H9 (cell line): ENCODE results near the gene GREB1L. TPM values are rescaled to one million over a fixed set of nuclear protein-coding genes. Genes with fewer than 3 reads are reported as not detected.

Experiments
- DNase-seq: peaks from one replicate; pipeline ENCODE4 v3.0.0-alpha.2; 2017
- H2AFZ ChIP-seq: one replicate; pipeline ENCODE4 v1.6.1; 2013; ENCODE audit warnings: mild to moderate bottlenecking, low read length, control low read depth, moderate library complexity
- H2AK5ac ChIP-seq: 2 replicates; pipeline ENCODE4 v1.6.1; 2013; ENCODE audit warnings: low read length, control low read depth, mixed read lengths; ENCODE audit not compliant: insufficient read length
- H2BK120ac ChIP-seq: one replicate; pipeline ENCODE4 v1.6.1; 2013; ENCODE audit warnings: low read depth, mild to moderate bottlenecking, low read length, control low read depth, inconsistent platforms; ENCODE audit not compliant: poor library complexity, severe bottlenecking
- H2BK12ac ChIP-seq: 2 replicates; pipeline ENCODE4 v1.6.1; 2013; ENCODE audit warnings: low read length, control low read depth, mixed read lengths, low read depth; ENCODE audit not compliant: insufficient read length
- H2BK15ac ChIP-seq: 2 replicates; pipeline ENCODE4 v1.6.1; 2013; ENCODE audit warnings: low read depth, low read length, control low read depth
- H2BK20ac ChIP-seq: one replicate; pipeline ENCODE4 v1.6.1; 2013; ENCODE audit warnings: low read depth, mild to moderate bottlenecking, low read length, control low read depth, inconsistent platforms; ENCODE audit not compliant: poor library complexity, severe bottlenecking
- H2BK5ac ChIP-seq: 2 replicates; pipeline ENCODE4 v1.6.1; 2013; ENCODE audit warnings: low read length, control low read depth, mixed read lengths; ENCODE audit not compliant: insufficient read length
- H3K14ac ChIP-seq: 2 replicates; pipeline ENCODE4 v1.6.1; 2013; ENCODE audit warnings: low read length, control low read depth; ENCODE audit not compliant: insufficient read depth
- H3K18ac ChIP-seq: 2 replicates; pipeline ENCODE4 v1.6.1; 2013; ENCODE audit warnings: low read depth, mild to moderate bottlenecking, mixed read lengths, low read length, control low read depth; ENCODE audit not compliant: insufficient read length
- H3K23ac ChIP-seq: 2 replicates; pipeline ENCODE4 v1.6.1; 2013; ENCODE audit warnings: low read length, control low read depth, mixed read lengths, low read depth; ENCODE audit not compliant: insufficient read length
- H3K23me2 ChIP-seq: 2 replicates; pipeline ENCODE4 v1.6.1; 2013; ENCODE audit warnings: low read depth, mild to moderate bottlenecking, mixed read lengths, low read length, control low read depth; ENCODE audit not compliant: insufficient read length, poor library complexity, severe bottlenecking
- H3K27ac ChIP-seq: 2 replicates; pipeline ENCODE4 v1.5.1; 2013; ENCODE audit warnings: low read length, control low read depth, mixed read lengths, low read depth; ENCODE audit not compliant: insufficient read length
- H3K27me3 ChIP-seq: 2 replicates; pipeline ENCODE4 v1.6.1; 2013; ENCODE audit warnings: low read length, control low read depth, inconsistent platforms; ENCODE audit not compliant: insufficient read depth
- H3K4ac ChIP-seq: 2 replicates; pipeline ENCODE4 v1.6.1; 2013; ENCODE audit warnings: low read depth, mild to moderate bottlenecking, control low read depth, inconsistent platforms, low read length, moderate library complexity
- H3K4me1 ChIP-seq: 2 replicates; pipeline ENCODE4 v1.6.1; 2013; ENCODE audit warnings: low read length, control low read depth, inconsistent platforms; ENCODE audit not compliant: insufficient read depth
- H3K4me2 ChIP-seq: 2 replicates; pipeline ENCODE4 v1.6.1; 2013; ENCODE audit warnings: low read length, control low read depth, mixed read lengths; ENCODE audit not compliant: insufficient read length, insufficient read depth
- H3K56ac ChIP-seq: 2 replicates; pipeline ENCODE4 v1.6.1; 2013; ENCODE audit warnings: low read depth, mild to moderate bottlenecking, mixed read lengths, low read length, control low read depth; ENCODE audit not compliant: insufficient read length
- H3K79me1 ChIP-seq: 2 replicates; pipeline ENCODE4 v1.6.1; 2013; ENCODE audit warnings: low read depth, mild to moderate bottlenecking, moderate library complexity, low read length, control low read depth, inconsistent platforms; ENCODE audit not compliant: insufficient read depth, poor library complexity, severe bottlenecking
- H3K79me2 ChIP-seq: 2 replicates; pipeline ENCODE4 v1.6.1; 2013; ENCODE audit warnings: low read length, control low read depth, inconsistent platforms; ENCODE audit not compliant: insufficient read depth
- H3K9ac ChIP-seq: 2 replicates; pipeline ENCODE4 v1.6.1; 2013; ENCODE audit warnings: low read length, control low read depth, mixed read lengths; ENCODE audit not compliant: insufficient read length; ENCODE audit errors: extremely low read depth
- H3K9me3 ChIP-seq: one replicate; pipeline ENCODE4 v1.6.1; 2013; ENCODE audit warnings: low read depth, low read length, inconsistent platforms; ENCODE audit not compliant: control insufficient read depth
- H3T11ph ChIP-seq: one replicate; pipeline ENCODE4 v1.6.1; 2013; ENCODE audit warnings: mild to moderate bottlenecking, low read length, control low read depth, inconsistent platforms
- H4K20me1 ChIP-seq: one replicate; pipeline ENCODE4 v1.6.1; 2013; ENCODE audit not compliant: control insufficient read depth, insufficient read length, insufficient read depth
- H4K5ac ChIP-seq: 2 replicates; pipeline ENCODE4 v1.6.1; 2013; ENCODE audit warnings: low read depth, mild to moderate bottlenecking, mixed read lengths, low read length, control low read depth; ENCODE audit not compliant: insufficient read length
- H4K8ac ChIP-seq: replicated peaks from 2 replicates; pipeline ENCODE4 v1.6.1; 2013; ENCODE audit warnings: low read length, control low read depth, mixed read lengths, low read depth; ENCODE audit not compliant: insufficient read length
- H4K91ac ChIP-seq: 2 replicates; pipeline ENCODE4 v1.6.1; 2013; ENCODE audit warnings: low read depth, mild to moderate bottlenecking, moderate library complexity, mixed read lengths, low read length, control low read depth; ENCODE audit not compliant: insufficient read length
- H3K27ac Mint-ChIP-seq, 3 experiments: 2 replicates in 2 of 3; 3 replicates in 1 of 3; pipeline ENCODE4 v1.8.0; 2020 to 2021; ENCODE audit warnings: mixed read lengths in 3 of 3, mild to moderate bottlenecking in 1 of 3, moderate library complexity in 1 of 3
- H3K27me3 Mint-ChIP-seq: 2 replicates; pipeline ENCODE4 v1.8.0; 2021; ENCODE audit warnings: low read depth, mild to moderate bottlenecking, moderate library complexity, mixed read lengths
- H3K36me3 Mint-ChIP-seq, 3 experiments: 2 replicates in 2 of 3; 3 replicates in 1 of 3; pipeline ENCODE4 v1.8.0; 2020 to 2021; ENCODE audit warnings: low read depth in 3 of 3, mixed read lengths in 3 of 3; ENCODE audit not compliant: insufficient read depth in 1 of 3
- H3K4me1 Mint-ChIP-seq, 2 experiments: 2 replicates each; pipeline ENCODE4 v1.8.0; 2020; ENCODE audit warnings: mixed read lengths in 2 of 2
- H3K4me3 Mint-ChIP-seq, 2 experiments: 2 replicates in 1 of 2; 3 replicates in 1 of 2; pipeline ENCODE4 v1.8.0; 2020 to 2021; ENCODE audit warnings: mild to moderate bottlenecking in 2 of 2, mixed read lengths in 2 of 2, moderate library complexity in 1 of 2
- H3K9me3 Mint-ChIP-seq, 2 experiments: 2 replicates in 1 of 2; 3 replicates in 1 of 2; pipeline ENCODE4 v1.8.0; 2020; ENCODE audit warnings: mild to moderate bottlenecking in 2 of 2, mixed read lengths in 2 of 2, moderate library complexity in 1 of 2
- WGBS: extraction: QIAGEN DNeasy Blood & Tissue Kit; methylation state at CpG from one replicate; pipeline ENCODE4 v1.1.7; 2013; ENCODE audit warnings: missing lambda C conversion rate, low lambda C conversion rate, mixed read lengths; ENCODE audit not compliant: insufficient read length; ENCODE audit errors: extremely low coverage; 5-methylcytosine and 5-hydroxymethylcytosine counted together
- total RNA-seq: library from RNA; stranded (reverse); gene quantifications from 2 replicates; pipeline ENCODE4 v1.2.1, GENCODE V29; 2021
- TF ChIP-seq, protein P1 (sequence below): fragments of 200-600 bp; sonication (generic); conservative IDR thresholded peaks from 3 replicates; pipeline ENCODE4 v1.8.0; 2021; ENCODE audit warnings: antibody characterized with exemption, mild to moderate bottlenecking

The GREB1L gene
- total RNA-seq, 1 experiment from 2014 or later: 2.7 TPM

DNA sequence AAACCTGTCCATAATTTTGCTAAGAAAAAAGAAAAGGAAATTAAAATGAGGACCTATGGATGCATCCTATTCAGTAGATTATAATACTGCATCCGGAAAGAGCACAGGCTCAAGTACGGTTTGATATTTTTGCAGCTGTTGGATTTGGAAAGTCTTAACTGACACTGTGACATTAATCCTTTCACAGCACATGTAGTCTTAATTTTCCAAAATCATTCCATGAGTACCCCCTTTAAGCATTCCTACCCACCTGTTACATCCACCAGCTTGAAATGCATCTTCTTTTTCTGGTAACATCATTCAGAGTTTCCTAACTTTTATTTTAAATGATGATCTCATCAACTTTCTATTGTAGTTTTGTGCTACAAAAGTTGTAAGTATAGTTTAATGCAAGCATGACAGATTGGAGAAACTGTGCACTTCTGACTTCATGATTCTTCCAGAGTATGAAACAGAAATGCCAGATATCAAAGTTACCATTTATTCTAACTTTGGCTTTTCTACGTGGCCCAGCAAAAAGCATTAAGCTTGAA is 244.9 kb downstream of the GREB1L start:
- H3K27ac Mint-ChIP-seq: no peak overlapping the region

More for the DNA sequence above, 244.9 kb downstream of the GREB1L start:
- Histone ChIP-seq H3K23ac (no peak overlapping the region), H4K8ac (no peak overlapping the region), H2BK5ac (no peak overlapping the region), H3K79me2 (no peaks in the 10 kb centered on the region), H3K79me1 (no peaks in the 10 kb centered on the region), H3K4me2 (no peak overlapping the region), H3K14ac (no peak overlapping the region), H3K4me1 (peaks cover 2% of the 10 kb centered on the region; the same call in 1 of the 2 replicates), H2AK5ac (no peak overlapping the region), H3K9ac (no peak overlapping the region), H2BK120ac (no peak overlapping the region), H4K5ac (no peak overlapping the region), H3K9me3 (no peaks in the 10 kb centered on the region), H3K23me2 (no peaks in the 10 kb centered on the region), H2AFZ (no peak overlapping the region), H4K91ac (no peak overlapping the region), H2BK15ac (no peak overlapping the region), H3K27me3 (no peaks in the 10 kb centered on the region), H3K4ac (no peak overlapping the region), H3T11ph (no peak overlapping the region), H3K27ac (no peak overlapping the region), H2BK12ac (no peak overlapping the region), H3K56ac (no peak overlapping the region), H4K20me1 (no peaks in the 10 kb centered on the region), H2BK20ac (no peak overlapping the region), H3K18ac (no peak overlapping the region)
- Mint-ChIP-seq H3K4me3 (no peak overlapping the region), H3K9me3 (no peaks in the 10 kb centered on the region), H3K36me3 (peaks cover 0 to 5% (median 0%) of the 10 kb centered on the region in 3 experiments; a peak in 1 of 7 replicates), H3K27me3 (no peaks in the 10 kb centered on the region), H3K4me1 (peaks cover 9 to 11% of the 10 kb centered on the region in 2 experiments)
- no peak for DNase-seq
- no CpG with 5 or more reads among the region's 3 CpGs for WGBS
- TF ChIP-seq, protein P1, sequence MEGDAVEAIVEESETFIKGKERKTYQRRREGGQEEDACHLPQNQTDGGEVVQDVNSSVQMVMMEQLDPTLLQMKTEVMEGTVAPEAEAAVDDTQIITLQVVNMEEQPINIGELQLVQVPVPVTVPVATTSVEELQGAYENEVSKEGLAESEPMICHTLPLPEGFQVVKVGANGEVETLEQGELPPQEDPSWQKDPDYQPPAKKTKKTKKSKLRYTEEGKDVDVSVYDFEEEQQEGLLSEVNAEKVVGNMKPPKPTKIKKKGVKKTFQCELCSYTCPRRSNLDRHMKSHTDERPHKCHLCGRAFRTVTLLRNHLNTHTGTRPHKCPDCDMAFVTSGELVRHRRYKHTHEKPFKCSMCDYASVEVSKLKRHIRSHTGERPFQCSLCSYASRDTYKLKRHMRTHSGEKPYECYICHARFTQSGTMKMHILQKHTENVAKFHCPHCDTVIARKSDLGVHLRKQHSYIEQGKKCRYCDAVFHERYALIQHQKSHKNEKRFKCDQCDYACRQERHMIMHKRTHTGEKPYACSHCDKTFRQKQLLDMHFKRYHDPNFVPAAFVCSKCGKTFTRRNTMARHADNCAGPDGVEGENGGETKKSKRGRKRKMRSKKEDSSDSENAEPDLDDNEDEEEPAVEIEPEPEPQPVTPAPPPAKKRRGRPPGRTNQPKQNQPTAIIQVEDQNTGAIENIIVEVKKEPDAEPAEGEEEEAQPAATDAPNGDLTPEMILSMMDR: no peak
